Stimulated activated CD4-positive, alpha-beta T cell treated with anti-CD3 and anti-CD28 coated beads, Interleukin-4, amount 100 ng/mL, for 24 hours (primary cell): Measurements from ENCODE around the gene NDUFA11.

Experiments used
- DNase-seq: peaks from one replicate; pipeline ENCODE4 v3.0.0-alpha.2; 2020

Gene NDUFA11

GRCh38 chr19:5903624-5904351 lies at the start of gene NDUFA11:
NDUFA11 (minus strand) TSS chr19:5903790; CDS start chr19:5903708, 82 bp downstream.
- DNase-seq, result peak; percentile 98

GRCh38 chr19:5953030-5953589 lies 49.5 kb upstream of the NDUFA11 start:
- DNase-seq, result no peak

- no peak for DNase-seq
Measured at GRCh38 chr19:5952193-5953029, 48.8 kb upstream of the NDUFA11 start.

- no peak for DNase-seq
Measured at GRCh38 chr19:5951338-5951861, 47.8 kb upstream of the NDUFA11 start.

- DNase-seq, result no peak
Measured at GRCh38 chr19:5950741-5951140, 47.2 kb upstream of the NDUFA11 start.

GRCh38 chr19:5949792-5950305 lies 46.3 kb upstream of the NDUFA11 start:
- DNase-seq, result peak; percentile 38

GRCh38 chr19:5948752-5949564 lies 45.4 kb upstream of the NDUFA11 start:
- DNase-seq, result no peak

GRCh38 chr19:5947435-5947834 lies 43.8 kb upstream of the NDUFA11 start:
- no peak for DNase-seq

GRCh38 chr19:5943623-5944022 lies 40.0 kb upstream of the NDUFA11 start:
- no peak for DNase-seq

GRCh38 chr19:5943045-5943444 lies 39.5 kb upstream of the NDUFA11 start:
- no peak for DNase-seq

GRCh38 chr19:5941673-5942072 lies 38.1 kb upstream of the NDUFA11 start:
- no peak for DNase-seq

- DNase-seq, result no peak
Measured at GRCh38 chr19:5940260-5941208, 36.9 kb upstream of the NDUFA11 start.

- no peak for DNase-seq
Measured at GRCh38 chr19:5937550-5937949, 34.0 kb upstream of the NDUFA11 start.

- DNase-seq, result no peak
Measured at GRCh38 chr19:5936292-5936592, 32.7 kb upstream of the NDUFA11 start.

GRCh38 chr19:5935473-5936291 lies 32.1 kb upstream of the NDUFA11 start:
- no peak for DNase-seq

- DNase-seq, result no peak
Measured at GRCh38 chr19:5934774-5935472, 31.3 kb upstream of the NDUFA11 start.

GRCh38 chr19:5934069-5934401 lies 30.4 kb upstream of the NDUFA11 start:
- no peak for DNase-seq

- no peak for DNase-seq
Measured at GRCh38 chr19:5933391-5934068, 29.9 kb upstream of the NDUFA11 start.

- no peak for DNase-seq
Measured at GRCh38 chr19:5932609-5933262, 29.1 kb upstream of the NDUFA11 start.
